Smooth muscle cell (in vitro differentiated cells): ENCODE results near the gene RNF212B. TPM values are rescaled to one million over a fixed set of nuclear protein-coding genes. Genes with fewer than 3 reads are reported as not detected.
"Not testable (repeated sequence)": the region's sequence is repeated elsewhere in the genome, so short reads cannot be mapped to it uniquely, and the experiment has no call there.

Source experiments
- DNase-seq: peaks from one replicate; lab custom pipeline; 2025; ENCODE audit not compliant: unreplicated experiment; lab: John Stamatoyannopoulos, UW
- H2AFZ ChIP-seq: fragments of 200-600 bp; sonication (generic); 2 replicates; pipeline ENCODE4 v1.6.0; 2016; ENCODE audit warnings: antibody characterized with exemption, low read depth, mild to moderate bottlenecking
- H3F3A ChIP-seq: fragments of 200-600 bp; sonication (generic); 2 replicates; pipeline ENCODE4 v1.6.0; 2017; ENCODE audit warnings: antibody characterized with exemption, low read depth
- H3K27ac ChIP-seq: fragments of 200-600 bp; sonication (generic); 2 replicates; pipeline ENCODE4 v1.5.1; 2016; ENCODE audit warnings: low read depth, mild to moderate bottlenecking
- H3K27me3 ChIP-seq: fragments of 200-600 bp; sonication (generic); 2 replicates; pipeline ENCODE4 v1.6.1; 2016; ENCODE audit warnings: low read depth, mild to moderate bottlenecking
- H3K36me3 ChIP-seq: fragments of 200-600 bp; sonication (generic); 2 replicates; pipeline ENCODE4 v1.5.1; 2016; ENCODE audit warnings: low read depth
- H3K4me1 ChIP-seq: fragments of 200-600 bp; sonication (generic); 2 replicates; pipeline ENCODE4 v1.5.1; 2016; ENCODE audit warnings: low read depth
- H3K4me2 ChIP-seq: fragments of 200-600 bp; sonication (generic); 2 replicates; pipeline ENCODE4 v1.6.0; 2016; ENCODE audit warnings: mild to moderate bottlenecking
- H3K4me3 ChIP-seq: fragments of 200-600 bp; sonication (generic); 2 replicates; pipeline ENCODE4 v1.5.1; 2016; ENCODE audit warnings: mild to moderate bottlenecking
- H3K79me2 ChIP-seq: fragments of 200-600 bp; sonication (generic); 2 replicates; pipeline ENCODE4 v1.6.0; 2016; ENCODE audit warnings: low read depth, mild to moderate bottlenecking
- H3K9ac ChIP-seq: fragments of 200-600 bp; sonication (generic); 2 replicates; pipeline ENCODE4 v1.6.0; 2016; ENCODE audit warnings: low read depth
- H3K9me3 ChIP-seq: fragments of 200-600 bp; sonication (generic); replicated peaks from 2 replicates; pipeline ENCODE4 v1.5.1; 2016; ENCODE audit warnings: low read depth
- H4K20me1 ChIP-seq: fragments of 200-600 bp; sonication (generic); 2 replicates; pipeline ENCODE4 v1.6.0; 2016; ENCODE audit warnings: low read depth
- CTCF ChIP-seq: fragments of 200-600 bp; sonication (generic); IDR thresholded peaks from 2 replicates; pipeline ENCODE4 v1.5.1; 2017; ENCODE audit warnings: borderline replicate concordance, mild to moderate bottlenecking, antibody characterized with exemption; ENCODE audit not compliant: insufficient read depth, poor library complexity, severe bottlenecking
- WGBS: methylation state at CpG from one replicate; pipeline ENCODE4 v1.1.7; 2016; ENCODE audit warnings: low lambda C conversion rate; 5-methylcytosine and 5-hydroxymethylcytosine counted together
- polyA plus RNA-seq: library from polyadenylated mRNA; unstranded; fragments of >200 nt; fragmentation: Nextera tagmentation; extraction: Ambion mirVana; gene quantifications from 2 replicates; pipeline ENCODE4 v1.2.1, GENCODE V29; 2016
- total RNA-seq: library from RNA; depleted of rRNA; stranded (reverse); fragments of >200 nt; gene quantifications from 2 replicates; pipeline ENCODE4 v1.2.3, GENCODE V29; 2014

The RNF212B gene
- total and polyA plus RNA-seq, 2 experiments from 2014 or later: not detected

- Histone ChIP-seq H2AFZ (no peak overlapping the region), H3K36me3 (no peaks in the 10 kb centered on the region), H4K20me1 (no peaks in the 10 kb centered on the region), H3K4me3 (no peak overlapping the region), H3K9me3 (no peaks in the 10 kb centered on the region), H3K27me3 (peaks cover 26% of the 10 kb centered on the region), H3K27ac (no peak overlapping the region), H3K4me2 (no peak overlapping the region), H3K4me1 (no peaks in the 10 kb centered on the region), H3K79me2 (no peaks in the 10 kb centered on the region), H3K9ac (no peak overlapping the region), H3F3A (no peaks in the 10 kb centered on the region)
- WGBS: 58% methylated on average over 4 of the region's 4 CpGs
- no peak for DNase-seq
- no peak for TF ChIP-seq CTCF
These were observed 14.9 kb downstream of the RNF212B start for GRCh38 chr14:23252420-23253333.

- H3K9me3 ChIP-seq: no peaks in the 10 kb centered on the region
These were observed 20.5 kb downstream of the RNF212B start for GRCh38 chr14:23258256-23258655.

GRCh38 chr14:23259426-23259825, 21.7 kb downstream of the RNF212B start:
- no peak for TF ChIP-seq CTCF

More at GRCh38 chr14:23258256-23258655, 20.5 kb downstream of the RNF212B start:
- no peak for DNase-seq
- H4K20me1 ChIP-seq: no peaks in the 10 kb centered on the region
- H2AFZ ChIP-seq: no peak overlapping the region
- H3F3A ChIP-seq: no peaks in the 10 kb centered on the region
- H3K4me1 ChIP-seq: no peaks in the 10 kb centered on the region
- no peaks in the 10 kb centered on the region for H3K36me3 ChIP-seq
- 96% methylated on average over 5 of the region's 5 CpGs for WGBS
- H3K27ac ChIP-seq: no peak overlapping the region
- peaks cover 34% of the 10 kb centered on the region for H3K27me3 ChIP-seq
- no peak overlapping the region for H3K9ac ChIP-seq
- H3K4me3 ChIP-seq: no peak overlapping the region
- H3K79me2 ChIP-seq: no peaks in the 10 kb centered on the region
- no peak overlapping the region for H3K4me2 ChIP-seq
- no peak for TF ChIP-seq CTCF

GRCh38 chr14:23260849-23261248, 23.1 kb downstream of the RNF212B start:
- not testable (repeated sequence) for H3K36me3 ChIP-seq, H3K4me2 ChIP-seq, DNase-seq, H3K9ac ChIP-seq, H3K4me1 ChIP-seq, H3K79me2 ChIP-seq, H2AFZ ChIP-seq, H4K20me1 ChIP-seq, H3K27ac ChIP-seq, H3F3A ChIP-seq, H3K9me3 ChIP-seq
- H3K27me3 ChIP-seq: peaks cover 37% of the 10 kb centered on the region
- WGBS: 82% methylated on average over 8 of the region's 8 CpGs
- peak overlapping the region; percentile 19 for H3K4me3 ChIP-seq

More at GRCh38 chr14:23259426-23259825, 21.7 kb downstream of the RNF212B start:
- Histone ChIP-seq H4K20me1 (no peaks in the 10 kb centered on the region), H3K27me3 (peaks cover 42% of the 10 kb centered on the region), H3K9ac (no peak overlapping the region), H3K36me3 (no peaks in the 10 kb centered on the region), H3K4me2 (no peak overlapping the region), H3F3A (no peaks in the 10 kb centered on the region), H3K27ac (no peak overlapping the region), H3K4me1 (no peaks in the 10 kb centered on the region), H3K4me3 (no peak overlapping the region), H2AFZ (no peak overlapping the region), H3K9me3 (no peaks in the 10 kb centered on the region), H3K79me2 (no peaks in the 10 kb centered on the region)
- no peak for DNase-seq
